ENCODE data around the gene FAM114A1.

DNA sequence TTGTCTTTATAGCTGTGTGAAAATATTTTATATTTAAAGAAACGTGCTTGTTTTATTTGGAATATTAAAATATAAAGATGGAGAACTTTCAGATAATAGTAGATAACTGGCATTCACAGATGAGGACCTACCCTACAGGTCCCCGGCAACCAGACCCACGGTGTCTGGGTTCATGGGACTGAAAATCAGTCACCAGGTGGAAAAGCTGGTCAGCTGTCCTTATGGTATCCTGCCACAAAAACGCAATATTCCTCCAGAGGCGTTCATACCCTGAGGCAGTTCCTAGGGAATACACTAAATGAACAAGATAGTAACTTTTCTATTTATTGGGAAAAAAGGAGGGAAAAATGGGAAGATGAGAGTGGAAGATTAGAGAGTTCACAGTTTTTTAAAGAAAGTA is 12.1 kb upstream of the FAM114A1 start:
- TF ChIP-seq NFE2L2 (conservative IDR thresholded peaks at IDR 0.05; ENCODE audit: low read length) (no peak), NR3C1 (IDR thresholded peaks at IDR 0.05) (no peak), HOXA7 (CRISPR knock-in tag; IDR thresholded peaks at IDR 0.05) (no peak), MAFK (IDR thresholded peaks at IDR 0.05; ENCODE audit: partially characterized antibody) (no peak)
